ENCODE measurements around the gene SGPL1.

- TF ChIP-seq YY1 (IDR thresholded peaks at IDR 0.05; ENCODE audit: extremely low read depth, insufficient replicate concordance, low read depth, low read length), result no peak
- no peak for TF ChIP-seq POLR2A (IDR thresholded peaks at IDR 0.05; ENCODE audit: borderline replicate concordance, extremely low read depth, insufficient read depth, insufficient read length)
- TF ChIP-seq CTCF (IDR thresholded peaks at IDR 0.05 in 2 of 3, conservative IDR thresholded peaks at IDR 0.05 in 1 of 3; ENCODE audit: borderline replicate concordance in 1 of 3, insufficient read depth in 1 of 3, low read depth in 2 of 3, low read length in 2 of 3), result no peak
- TF ChIP-seq SRF (IDR thresholded peaks at IDR 0.05; ENCODE audit: low read depth), result no peak
- no peak for TF ChIP-seq REST (IDR thresholded peaks at IDR 0.05; ENCODE audit: low read depth)
Measured at GRCh38 chr10:70827086-70827757, 11.5 kb downstream of the SGPL1 start.

All from HCT116 (cell line).